Effector CD4-positive, alpha-beta T cell (primary cell): ENCODE data around the gene SDHB.
"Not testable (repeated sequence)": the region's sequence is repeated elsewhere in the genome, so short reads cannot be mapped to it uniquely, and the experiment has no call there.

Source experiments
- DNase-seq: peaks from one replicate; pipeline ENCODE4 v3.0.0-alpha.2; 2020

SDHB gene

DNA sequence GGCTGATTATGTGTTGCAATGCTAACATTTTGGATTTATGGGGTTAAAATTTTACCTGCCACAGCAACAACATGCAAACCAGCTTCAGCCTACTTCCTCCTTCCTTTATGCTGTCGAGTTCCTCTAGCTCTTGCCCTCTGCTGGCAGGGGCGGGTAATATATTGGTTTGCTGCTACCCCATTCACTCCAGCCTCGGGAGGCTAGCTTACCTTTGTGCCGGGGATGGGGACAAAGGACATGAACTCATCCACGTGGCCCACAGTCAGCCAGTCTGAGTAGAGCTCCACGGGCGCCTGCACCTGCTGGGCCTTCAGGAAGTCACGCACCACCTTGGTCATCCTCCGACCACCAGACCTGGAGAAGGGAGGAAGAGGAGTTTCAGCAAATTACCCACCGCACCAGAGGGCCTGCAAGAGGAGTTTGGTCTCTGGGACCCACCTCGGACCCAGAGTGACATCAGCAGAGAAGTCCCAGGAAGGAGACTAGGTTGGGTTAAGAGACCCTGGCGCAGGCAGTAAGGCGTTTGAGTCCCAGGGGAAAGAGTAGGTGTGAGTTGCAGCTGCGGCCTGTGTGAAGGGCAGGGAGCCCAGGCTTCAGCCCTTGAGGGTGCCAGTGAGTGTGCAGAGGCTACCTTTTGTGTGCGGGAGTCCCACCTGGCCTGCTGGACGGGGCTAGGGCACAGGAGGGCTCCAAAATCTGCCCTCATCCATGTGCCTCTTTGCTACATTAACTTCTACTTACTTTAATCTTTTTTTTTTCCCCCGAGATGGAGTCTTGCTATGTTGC is 21.8 kb upstream of the SDHB start:
- DNase-seq, result no peak

DNA sequence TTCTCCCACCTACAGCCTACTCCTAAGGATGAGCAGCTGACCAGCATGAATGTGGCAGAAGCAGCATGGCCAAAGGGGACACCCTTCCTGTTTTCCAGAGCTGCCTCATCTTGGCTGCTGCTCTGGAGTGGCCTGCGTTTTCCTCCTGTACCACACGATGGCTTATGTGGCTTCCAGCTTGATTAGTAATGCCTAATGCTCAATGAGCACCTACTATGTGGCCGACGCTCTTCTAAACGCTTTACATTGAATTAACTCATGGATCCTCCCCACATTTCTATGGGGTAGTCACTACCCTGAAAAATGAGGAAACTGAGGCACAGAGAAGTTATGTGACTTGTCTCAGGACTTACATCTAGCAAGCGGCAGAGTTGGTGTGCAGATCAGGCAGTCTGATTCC is 18.0 kb upstream of the SDHB start:
- DNase-seq, result no peak

DNA sequence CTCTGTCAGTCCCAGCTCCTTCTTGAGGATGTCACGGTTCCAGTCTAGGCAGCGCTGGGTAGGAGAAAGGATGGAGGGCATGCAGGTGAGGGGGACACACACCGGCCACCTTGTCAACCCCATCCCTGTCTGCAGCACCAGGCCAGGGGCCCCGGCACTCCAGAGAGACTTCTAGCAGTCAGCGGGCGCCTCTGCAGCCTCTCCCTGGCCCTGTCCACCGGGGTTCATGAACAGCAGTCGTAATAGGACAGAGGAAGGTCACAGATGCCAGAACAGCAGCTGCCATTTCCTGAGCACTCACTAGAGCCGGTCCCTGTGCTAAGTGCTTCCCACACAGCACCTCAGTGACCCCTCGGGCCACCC is 16.3 kb upstream of the SDHB start:
- DNase-seq, result no peak

DNA sequence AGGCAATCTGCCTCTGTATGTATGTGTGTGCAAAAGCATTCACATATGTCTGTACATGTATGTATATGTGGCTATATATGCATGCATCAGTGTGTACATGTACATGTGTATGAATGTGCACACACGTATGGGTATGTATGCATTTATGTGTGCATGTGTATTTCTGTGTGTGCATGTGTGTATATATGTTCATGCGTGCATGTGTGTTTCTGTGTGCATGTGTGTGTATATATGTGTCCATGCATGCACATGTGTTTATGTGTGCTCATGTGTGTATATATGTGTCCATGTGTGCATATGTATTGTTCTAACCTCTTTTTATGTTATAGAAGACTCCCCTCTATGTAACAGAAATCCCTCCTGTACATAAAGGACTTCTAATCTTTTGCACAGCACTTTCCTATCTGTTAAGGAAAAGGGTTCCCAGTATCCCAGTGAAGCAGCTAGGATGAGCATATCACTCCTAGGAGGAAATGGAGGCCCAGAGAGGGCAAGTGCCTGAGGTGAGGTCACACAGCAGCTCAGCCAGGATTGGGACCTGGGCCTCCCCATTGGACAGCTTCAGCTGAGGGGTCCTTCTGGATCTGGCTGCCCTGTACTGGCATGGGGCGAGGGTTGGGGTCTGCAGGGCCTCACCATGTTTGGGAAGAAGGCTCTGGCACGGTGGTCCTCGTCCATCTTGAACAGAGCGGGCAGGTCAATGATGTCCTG is 15.8 kb upstream of the SDHB start:
- DNase-seq, result no peak

DNA sequence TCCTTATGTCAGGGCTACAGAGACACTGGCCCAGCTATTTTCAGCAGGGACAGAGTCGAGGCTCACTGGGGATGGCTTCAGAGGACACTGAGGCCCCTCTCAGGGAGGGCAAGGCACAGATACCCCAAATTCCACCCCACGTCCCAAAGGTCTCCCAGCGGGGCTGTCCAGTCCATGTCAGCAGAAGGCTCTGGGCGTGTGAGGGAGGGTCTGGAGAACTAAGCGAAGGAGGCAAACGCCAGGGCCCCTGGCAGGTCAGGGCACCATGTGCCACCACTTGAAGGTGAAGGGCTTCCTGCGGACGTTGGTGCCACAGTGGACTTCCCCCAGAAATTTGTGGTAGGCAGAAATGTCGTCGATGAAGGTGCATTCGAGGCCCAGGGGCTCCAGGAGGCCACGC is 15.0 kb upstream of the SDHB start:
- DNase-seq, result no peak

DNA sequence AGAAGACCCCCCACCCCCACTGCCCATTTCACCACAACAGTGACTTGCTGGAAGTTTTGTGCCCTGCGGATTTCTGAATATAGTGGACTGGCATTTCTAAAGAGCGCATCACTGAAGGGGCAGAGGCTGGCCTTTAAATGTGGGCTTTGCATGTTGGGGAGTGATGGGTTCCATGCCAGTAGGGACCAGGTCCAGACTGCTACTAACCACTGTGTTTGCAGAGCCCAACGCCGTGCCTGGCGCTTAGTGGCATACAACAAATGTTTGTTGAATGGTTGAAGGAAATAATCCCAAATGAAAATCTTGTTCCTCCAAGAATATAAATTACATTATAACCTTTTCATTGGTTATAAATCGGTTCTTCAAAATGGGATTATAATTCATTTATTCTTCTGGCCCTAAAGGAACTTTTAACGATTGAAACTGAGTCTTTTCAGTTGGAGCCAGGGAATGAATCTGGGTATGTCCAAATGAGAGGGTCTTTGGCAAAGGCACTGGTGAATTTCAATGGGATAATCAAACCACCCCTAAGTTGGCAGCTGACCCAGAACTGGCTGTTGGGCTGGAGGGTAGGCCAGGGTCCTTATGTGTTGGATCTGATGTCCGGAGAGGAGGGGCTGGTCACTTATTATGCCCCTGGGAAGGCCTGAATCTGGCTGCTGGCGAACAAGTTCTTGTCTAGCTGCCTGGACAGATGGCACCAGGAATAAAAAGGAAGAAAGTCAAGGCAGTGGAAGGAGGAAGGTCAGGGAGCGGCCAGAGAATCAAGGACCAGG is 13.8 kb upstream of the SDHB start:
- DNase-seq, result no peak

DNA sequence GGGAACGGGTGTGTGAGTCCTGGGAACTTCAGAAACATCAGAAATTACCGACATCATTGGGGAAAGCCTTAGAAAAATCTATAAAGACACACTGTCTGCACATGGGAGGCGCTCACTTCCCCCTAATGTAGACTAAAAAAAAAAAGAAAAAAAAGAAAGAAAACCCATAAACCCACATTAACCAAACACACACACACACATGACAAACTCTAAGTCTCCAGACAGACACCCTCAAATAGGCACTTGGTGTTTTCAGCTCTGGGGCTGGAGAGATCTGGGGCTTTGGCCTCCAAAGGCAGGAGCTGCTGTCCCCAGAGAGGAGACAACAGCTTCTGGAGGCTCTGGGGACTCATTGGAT is 13.2 kb upstream of the SDHB start:
- no peak for DNase-seq

DNA sequence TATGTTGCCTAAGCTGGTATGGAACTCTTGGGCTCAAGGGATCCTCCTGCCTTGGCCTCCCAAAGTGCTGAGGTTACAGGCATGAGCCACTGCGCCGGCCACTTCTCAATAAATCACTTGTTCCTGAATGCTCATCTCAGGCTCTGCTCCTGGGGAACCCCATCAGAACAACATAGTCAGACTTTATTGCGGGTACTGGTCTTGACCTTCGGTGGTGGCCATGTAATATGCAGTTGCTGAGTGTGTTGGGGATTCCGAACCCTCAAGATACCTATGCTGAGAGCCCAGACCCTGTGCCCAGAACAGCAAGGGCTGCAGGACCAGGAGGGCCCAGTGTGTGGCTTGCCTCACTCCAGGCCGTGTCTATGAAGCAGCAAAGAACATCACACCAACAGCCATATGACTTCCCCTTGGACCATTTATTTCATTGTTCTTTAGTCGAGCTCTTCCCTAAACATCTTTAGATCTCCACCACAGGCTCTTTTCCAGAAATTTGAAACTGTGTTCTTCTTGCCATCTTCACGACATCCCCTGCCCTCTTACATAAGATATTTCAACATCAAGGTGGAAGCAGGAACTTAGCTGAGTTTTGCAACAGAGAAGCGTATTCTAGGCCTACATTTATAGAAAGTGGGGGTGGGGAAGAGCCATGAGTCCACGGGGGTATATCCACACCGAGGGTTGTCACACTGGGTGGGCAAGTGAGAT is 12.7 kb upstream of the SDHB start:
- no peak for DNase-seq

DNA sequence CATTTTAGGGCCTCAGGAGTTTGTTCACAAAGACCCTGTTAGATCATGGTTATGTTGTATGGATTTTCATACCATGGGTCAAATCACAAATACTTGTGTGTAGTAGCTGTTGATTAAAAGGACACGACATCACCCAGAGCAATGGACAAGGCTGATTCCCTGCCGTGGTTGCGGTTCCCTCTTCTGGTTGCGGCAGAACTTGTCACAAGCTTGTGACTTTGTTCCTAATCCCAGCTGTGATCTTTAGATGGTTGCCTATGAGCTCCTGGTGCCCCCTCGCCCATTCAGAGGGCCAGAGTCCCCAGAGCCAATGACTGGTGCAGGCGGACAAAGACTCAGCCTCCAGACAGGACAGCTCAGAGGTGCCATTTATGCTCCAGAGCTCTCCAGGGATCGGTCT is 11.8 kb upstream of the SDHB start:
- no peak for DNase-seq

DNA sequence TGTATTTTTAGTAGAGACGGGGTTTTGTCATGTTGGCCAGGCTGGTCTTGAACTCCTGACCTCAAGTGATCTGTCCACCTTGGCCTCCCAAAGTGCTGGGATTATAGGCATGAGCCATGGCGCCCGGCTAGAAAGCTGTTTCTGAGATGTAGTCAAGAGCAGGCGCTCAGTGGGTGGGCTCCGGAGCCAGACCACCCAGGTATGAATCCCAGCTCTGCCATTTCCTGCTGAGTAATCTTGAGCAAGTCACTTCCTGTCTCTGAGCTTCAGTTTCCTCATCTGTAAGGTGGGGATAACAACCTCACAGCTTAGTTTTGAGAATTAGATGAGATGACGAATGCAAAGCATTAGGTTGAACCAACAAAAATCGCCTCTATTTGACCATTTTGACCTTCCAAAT is 8.9 kb upstream of the SDHB start:
- not testable (repeated sequence) for DNase-seq

DNA sequence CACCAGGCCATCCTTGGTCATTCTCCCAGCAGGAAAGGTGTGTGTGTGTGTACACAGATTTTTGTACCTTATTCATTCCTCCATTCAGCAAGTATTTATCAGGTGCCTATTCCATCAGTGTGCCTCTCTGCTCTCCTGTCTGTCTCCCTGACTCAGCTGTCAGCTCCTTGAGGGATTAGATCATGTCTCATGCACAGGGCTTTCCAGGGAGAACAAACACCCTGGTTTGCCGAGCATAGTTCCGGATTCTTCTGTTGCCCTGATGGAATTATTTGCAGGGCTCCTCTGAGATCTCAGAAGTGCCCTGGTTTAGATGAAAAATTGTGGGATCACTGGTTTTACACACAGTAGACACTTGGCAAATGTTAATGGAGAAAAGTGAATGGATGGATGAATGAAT is 8.1 kb upstream of the SDHB start:
- no peak for DNase-seq

DNA sequence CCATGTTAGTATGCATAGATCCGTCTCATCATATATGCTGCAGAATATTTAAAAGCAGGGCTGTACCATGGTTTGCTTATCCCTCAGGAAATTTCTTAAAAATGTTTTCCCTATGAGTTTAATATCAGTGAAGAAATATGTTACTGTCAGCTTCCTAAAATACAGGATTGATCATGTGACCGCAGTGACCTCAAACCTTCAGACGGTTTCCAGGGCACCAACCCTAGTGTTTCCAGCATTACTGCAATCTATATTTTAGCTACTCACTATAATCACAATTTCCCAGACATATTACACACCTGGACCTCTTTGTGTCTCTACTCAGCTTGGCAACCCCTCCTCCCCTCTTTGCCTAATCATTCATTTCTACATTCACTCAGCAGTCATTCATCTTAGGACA is 7.7 kb upstream of the SDHB start:
- no peak for DNase-seq

DNA sequence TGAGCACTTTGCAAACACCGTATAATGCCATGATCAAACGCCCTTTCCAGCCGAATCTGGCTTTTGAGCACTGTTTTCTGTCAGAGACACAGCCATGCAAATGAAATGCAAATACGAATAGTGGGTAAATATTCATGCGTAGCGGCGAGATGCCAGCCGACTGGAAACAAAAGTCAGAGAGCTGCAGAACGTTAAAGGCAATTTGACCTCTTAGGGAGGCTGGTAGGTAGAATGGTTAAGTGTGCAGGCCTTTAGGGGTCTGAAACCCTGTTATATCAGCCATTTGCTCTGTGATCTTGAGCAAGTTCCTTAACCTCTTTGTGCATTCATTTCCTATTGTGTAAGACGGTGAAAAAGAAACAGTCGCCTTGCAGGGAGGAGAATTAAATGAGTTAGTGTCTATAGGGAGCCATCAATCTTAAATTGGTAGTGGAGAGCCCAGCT is 6.5 kb upstream of the SDHB start:
- DNase-seq, result no peak

DNA sequence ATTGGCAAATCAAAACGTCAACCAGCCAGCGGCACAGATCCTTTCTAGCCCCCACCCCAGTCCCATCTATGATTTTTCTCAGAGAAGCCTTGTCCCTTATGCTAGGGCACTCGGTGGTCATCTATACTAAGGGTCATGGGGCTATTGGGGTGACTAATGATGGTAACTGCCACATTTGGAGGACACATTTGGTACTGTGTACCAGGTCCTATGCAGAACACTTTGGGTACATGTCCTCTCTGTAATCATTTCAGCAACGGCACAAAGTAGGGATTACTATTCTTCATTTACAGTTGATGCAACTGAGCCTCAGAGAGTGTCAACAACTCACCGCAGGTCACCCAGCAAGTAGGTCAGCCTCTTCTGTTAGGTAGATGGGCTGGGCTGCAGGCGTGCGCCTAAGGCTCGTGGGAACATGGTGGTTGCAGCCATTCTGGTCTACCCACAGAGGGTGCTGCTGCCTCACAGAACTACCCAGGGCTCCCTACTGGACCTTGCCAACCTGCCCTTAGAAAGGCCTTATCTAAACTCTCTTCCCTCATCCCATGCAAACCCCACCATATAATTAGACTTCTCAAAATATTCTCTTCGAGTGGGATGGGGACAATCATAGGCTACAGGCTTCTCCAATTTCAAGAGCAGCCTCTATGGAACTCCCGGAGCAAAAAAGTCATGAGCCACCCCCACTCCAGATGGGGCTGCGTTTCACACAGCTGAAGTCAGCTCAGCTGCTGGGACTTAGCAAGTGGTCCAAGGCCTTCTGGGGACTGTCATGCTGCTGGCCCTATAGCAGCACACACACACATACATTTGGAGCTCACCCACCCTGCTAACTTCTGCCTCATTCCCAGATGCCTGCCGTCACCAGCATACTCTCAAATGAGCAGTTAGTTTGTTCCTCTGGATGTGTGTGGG is 5.8 kb upstream of the SDHB start:
- no peak for DNase-seq

DNA sequence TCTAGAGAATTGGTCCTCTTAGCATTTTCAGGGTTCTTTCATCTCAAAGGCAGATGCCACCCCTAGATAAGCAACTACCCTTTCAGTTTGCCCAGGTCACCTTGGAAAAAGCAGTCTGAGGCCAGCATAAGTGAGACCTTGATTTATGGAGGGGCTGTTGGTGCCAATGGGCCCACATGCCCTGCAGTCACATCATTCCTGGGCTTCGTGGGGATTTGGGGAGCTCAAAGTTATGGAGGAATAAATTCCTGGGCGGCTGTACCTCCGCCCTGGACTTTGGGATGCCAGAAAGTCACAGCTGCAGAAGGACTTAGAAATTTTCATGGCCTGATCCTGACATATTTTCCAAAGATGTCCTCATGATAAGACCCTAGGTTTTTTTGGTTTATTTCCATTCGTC is 2.7 kb upstream of the SDHB start:
- no peak for DNase-seq

DNA sequence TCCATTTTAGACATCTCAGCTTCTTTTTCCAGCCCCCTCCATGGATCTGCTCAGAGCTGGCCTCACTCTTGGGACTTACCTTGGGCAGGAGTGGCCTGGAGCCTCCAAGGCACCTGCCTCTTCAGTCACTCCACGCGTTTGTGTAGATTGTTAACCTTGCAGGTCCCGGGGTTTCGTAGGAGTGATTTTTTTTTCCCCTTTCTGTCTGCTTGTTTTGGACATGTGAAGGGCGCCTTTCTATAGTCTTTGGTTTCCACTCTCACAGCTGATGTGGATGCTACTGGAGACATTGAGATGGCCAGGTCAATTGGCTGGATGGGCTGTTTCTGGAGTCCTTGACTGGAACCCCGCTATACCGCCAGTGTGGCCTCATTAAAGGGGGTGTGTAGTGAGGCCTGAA is 2.0 kb upstream of the SDHB start:
- DNase-seq, result no peak

DNA sequence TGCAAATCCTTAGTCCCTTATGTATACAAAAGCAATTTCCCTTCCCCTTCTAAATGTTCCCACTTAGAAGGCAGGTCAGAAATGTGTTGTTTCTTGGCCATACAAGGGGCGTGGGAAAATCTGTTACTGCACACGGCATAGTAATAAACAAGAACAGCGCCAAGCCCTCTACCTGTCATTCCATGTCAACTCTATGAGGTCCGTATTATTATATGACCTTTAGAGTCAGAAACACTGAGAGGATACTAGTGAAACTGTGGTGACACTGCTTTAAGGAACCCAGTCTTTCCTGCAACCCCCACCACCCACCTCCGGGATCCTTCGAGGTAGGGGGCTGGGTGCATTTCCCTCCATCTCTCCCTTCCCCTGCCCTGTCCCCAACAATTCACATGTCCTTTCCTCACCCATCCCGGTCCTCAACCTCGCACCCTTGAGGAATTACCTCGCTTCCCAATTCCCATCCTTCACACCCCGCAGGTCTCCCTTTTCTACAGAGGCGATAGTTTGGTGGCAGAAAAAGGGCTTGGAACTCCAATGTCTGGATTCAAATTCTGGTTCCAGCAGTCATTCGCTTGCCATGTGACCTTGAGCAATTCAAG is 647 bp downstream of the SDHB start:
- no peak for DNase-seq

DNA sequence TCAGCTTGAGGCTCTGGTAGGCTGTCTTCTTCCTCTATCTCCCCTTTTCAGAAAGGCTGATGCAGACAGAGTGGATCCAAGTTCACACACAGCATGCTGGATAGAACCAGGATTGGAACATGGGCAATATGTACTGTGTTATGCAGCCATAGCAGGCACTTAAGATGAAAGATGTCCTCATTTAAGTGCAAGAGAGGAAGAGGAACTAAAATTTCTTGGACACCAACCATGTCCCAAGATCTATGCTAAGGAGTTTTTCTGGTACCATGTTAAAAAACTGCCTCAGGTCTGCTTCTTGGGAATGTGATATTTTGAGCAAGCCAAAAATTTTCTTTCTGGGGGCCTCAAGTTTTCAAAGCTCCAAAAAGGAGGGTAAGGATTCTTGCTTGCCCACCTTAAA is 1.2 kb downstream of the SDHB start:
- DNase-seq, result no peak

DNA sequence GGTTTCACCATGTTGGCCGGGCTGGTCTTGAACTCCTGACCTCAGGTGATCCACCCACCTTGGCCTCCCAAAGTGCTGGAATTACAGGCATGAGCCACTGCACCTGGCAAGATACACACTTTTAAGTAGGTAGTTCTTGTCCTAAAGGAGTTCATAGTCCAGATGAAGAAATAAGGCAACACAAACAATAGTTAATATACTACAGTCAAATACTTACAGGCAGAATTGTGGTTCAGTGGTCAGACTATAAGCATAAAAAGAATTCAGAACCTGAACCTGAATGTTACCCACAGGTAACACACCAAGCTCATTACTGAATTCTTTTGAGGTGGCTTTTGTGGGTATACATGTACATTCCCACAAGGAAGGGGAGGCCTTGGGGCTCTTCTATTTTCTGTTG is 1.8 kb downstream of the SDHB start:
- no peak for DNase-seq

DNA sequence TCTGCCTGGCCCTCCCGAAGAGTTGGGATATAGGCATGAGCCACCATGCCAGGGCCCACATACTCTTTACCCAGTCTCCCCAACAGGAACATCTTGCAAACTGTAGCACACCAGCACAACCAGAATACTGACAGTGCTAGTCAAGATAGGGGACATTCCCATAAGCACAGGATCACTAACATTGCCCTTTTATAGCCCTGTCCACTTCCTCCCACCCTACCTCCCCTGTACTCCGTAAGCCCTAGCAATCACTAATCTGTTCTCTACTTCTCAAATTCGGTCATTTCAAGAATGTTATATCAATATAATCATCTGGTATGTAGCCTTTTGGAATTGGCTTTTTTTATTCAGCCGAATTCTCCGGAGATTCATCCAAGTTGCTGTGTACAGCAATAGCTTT is 5.9 kb downstream of the SDHB start:
- no peak for DNase-seq

DNA sequence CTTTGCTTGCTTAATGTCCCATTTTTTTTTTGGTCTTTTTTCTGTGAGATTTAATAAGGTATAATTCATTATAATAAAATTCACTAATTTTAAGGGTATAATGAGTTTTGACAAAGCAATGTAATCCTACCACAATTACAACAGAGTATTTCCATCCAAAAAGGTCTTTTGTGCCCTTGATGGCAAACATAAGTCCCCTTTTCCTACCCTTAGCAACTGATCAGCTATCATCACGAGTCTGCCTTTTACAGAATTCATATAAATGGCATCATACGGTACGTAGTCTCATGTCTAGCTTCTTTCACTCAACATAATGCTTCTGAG is 7.5 kb downstream of the SDHB start:
- DNase-seq, result no peak
